Measurements from ENCODE around the gene SLC12A4.

SLC12A4 gene

DNA sequence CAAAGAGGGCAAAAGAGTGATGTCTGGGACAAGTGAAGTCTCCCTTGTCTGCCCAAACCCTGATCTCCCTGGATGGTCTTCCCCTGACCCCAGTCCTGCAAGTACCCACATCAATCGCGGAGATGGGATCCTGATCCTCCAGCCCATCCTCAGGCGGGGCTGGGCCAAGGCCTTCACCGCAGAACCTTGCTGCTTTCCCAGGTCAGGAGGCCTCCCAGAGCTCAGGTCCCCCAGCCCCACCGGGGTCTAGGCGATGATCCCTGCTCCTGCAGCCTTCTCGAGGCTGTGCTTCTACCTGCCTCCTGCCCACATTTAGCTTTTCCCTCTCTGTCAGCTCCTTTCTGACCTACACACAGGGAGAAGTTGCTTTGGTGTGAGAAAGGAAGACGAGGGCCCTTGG is 6.3 kb downstream of the SLC12A4 start:
- DNase-seq, result no peak

DNA sequence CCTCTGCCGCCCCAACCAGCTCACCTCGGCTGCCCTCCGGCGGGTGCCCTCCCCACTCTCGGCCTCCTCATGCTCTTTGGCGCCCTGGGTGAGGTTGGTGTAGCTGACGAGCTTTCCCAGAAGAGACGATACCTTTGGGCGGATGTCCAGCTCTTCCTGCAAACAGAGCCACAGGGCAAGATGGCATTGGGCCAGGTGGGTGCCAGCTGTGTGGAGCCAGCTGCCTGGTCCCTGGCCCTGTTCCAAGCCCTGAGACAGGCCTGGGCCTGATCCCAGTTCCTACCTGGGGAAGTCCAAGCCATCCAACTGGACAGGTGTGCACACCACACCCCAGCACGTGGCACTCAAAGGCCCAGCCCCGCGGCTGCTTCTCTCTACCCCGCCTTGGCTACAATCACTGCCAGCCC is 6.9 kb downstream of the SLC12A4 start:
- DNase-seq, result peak; percentile 90

DNA sequence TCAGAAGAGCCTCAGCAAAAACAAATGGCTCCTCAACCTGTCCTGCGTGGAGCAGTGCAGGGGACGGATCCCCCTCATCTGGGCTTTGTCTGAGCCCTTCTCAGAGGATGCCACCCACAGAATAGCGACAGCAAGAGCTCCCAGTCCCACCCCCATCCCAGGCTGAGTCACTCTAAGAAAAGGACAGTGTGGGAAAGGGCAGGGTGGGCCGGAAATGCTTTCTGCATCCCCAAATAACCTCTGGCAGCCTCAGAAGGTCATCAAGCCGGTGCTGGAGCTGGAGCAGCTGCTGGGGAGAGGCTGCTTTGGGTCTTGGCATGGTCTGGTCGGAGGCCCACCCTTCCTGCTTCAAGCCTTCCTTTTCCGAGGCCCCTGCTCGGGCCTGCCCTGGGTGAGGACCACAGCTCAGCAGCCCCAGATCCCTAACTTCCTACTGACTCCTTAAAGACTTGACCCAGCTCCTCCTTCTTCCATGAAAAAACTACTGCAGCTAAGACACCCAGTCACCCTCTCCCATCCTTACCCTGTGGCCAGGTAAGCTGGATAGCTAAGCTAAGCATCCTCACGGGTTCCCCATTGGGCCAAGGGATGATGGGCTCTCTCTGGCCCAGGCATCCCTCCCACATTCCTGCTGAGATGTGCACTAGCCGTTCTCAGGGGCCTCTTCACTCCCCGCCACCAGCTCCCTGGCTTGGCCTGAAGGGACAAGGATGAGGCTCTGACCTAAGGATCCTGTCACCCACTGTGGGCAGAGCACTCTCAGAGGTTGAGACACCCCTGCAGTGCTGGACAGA is 8.7 kb downstream of the SLC12A4 start:
- DNase-seq, result no peak

DNA sequence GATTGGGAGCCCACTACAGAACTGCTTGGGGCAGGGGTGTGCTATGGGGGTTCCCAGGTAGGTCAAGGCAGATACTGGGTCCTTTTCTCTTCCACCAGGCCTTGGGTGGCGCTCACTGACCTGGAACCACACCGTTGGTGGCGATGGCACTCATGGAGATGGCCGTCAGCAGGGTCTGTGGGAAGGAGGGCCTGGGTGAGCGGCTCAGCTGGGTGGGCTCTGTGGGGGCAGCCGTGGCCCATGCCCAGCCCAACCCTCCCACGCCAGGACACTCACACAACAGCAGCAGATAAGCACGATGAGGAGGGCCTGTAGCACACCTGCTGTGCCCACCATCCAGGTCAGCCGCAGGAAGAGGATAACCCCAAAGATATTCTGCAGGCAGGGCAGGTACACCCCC is 10.8 kb downstream of the SLC12A4 start:
- no peak for DNase-seq

DNA sequence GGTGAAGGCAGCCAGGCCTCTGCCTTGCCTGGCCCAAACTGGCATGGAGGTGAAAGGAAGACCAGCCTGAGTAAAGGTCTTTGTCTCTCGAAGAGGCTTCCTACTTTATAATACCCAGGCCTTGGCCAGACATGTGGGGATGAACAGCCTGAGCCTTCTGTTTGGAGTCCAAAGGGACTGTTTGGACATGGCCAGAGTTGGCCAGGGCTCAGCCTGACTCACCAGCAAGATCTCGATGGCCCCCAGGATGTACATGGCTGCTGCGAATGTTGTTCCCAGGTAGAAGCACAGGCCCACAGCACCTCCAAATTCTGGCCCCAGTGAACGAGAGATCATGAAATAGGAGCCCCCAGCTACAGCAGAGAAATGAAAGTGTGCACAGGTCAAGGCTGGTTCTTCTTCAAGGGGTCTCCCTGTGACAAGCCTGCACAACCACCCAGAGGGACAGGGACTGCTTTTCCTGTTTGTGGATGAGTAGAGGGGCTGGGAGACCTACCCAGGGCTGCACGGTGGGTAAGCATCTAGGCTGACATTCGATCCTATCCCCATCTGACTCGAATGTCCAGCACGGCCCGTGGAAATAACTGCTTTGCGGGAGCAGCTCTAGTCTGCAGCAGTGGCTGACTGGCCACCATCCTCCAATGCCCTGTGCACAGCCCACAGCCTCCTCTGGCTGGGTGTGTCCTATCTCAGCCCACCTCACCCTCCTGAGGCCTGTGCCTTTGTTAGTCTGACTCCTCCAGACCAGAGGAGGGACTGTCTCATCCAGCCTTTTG is 13.8 kb downstream of the SLC12A4 start:
- DNase-seq, result no peak

DNA sequence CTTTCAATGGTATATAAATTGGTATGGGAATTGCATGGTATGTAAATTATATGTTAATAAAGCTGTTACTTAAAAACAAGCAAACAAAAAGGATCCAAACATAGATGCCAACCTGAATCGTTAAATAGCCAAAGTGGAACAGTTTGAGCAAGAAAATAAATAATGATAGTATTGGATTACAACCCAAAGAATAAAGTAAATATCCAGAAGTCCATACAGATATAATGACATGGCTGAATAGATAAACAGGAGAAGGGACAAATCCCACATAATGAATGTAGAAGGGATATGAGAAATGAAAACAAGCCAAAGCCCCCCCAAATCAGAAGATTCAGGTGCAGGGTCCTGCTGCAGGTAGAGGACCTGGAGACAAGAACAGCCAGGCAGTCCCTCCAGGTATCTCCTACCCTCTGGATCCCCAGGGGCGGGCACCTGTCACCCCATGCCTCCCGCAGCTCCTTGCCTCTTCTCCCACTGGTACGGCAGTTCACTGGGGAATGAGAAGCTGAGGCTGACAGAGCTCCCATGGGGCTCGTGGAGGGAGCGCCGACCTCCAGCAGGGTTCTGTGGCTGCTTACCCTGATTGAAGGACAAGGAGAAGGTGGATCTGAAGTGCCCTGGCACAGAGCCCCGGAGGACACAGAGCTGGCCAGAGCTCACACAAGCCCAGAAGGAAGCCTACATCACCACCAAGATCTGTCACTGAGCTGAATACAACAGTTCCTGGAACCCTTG is 14.6 kb downstream of the SLC12A4 start:
- DNase-seq, result no peak

DNA sequence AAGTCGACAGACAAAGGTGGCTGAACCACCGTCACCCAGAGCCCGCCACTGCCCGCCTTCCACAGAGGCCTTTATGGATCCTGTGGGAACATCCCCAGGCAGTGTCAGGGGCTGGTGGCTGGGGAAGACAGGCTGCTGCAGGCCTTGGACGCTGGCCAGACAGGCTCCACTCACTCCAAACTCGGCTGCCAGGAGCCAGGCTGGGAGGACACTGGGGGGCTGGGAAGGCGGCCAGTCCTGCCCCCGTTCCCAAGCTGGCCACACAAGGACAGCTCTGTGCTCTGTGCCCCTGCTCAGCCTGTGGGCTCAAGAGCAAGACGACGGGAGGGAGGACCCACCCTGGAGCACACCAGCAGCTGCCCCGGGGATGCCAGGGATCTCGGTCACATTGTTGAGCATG is 17.0 kb downstream of the SLC12A4 start:
- no peak for DNase-seq

DNA sequence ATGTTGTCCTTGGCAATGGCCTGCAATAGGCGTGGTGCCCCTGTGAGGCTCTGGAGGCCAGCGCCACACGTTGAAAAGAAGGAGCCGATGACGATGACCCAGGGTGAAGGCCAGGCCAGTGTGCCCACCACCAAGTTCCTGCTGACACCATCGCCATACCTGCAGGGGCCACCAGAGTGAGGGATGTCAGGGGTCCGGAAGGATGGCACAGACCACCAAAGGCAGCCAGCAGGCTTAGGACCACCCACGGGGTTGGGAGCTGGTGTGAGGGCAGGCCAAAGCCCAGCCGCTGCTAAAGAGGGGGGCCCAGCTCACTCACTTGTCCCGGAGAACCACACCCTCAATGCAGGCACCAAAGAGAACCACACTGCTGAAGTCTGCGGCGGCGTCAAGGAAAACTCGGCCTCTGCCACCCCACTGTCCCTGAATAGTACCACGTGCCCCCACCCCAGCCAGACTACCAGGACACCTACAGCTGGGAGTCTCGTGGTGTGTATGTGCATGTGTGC is 18.0 kb downstream of the SLC12A4 start:
- no peak for DNase-seq

DNA sequence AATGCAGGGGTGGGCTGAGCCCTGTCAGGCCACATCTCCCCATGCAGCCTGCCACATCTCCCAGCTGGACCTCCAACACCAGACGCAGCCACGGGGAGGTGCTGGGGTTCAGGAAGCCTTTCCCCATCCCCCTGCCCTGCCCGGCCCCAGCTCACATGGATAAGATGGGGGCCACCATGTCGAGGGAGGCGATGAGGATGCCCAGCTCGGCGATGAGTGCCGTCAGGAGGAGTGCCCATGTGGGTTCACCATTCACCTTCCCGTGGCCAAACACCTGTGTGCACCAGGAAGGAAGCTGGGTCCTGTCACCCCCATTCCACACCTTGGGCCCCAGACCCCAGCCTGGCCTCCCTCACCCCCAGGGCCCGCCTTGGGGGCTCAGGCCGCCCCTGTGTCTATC is 18.8 kb downstream of the SLC12A4 start:
- DNase-seq, result no peak

DNA sequence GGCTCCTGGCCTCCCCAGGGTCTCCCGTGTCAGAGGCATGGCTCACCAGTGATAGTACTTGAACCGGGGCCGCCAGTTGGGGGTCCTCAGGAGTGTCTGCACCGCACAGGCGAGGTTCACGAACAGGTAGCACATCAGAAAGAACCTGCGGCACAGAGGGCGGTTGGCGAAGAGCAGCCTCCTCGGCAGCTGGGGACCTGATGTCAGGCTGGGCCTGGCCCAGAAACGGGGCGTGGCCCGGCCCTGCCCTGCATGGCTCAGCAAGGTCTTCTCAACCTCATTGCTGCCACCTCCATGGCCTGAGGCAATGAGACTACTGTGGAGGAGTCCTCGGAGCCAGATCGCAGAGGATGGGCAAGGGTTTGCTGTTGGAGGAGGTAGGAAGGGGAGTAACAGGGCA is 20.4 kb downstream of the SLC12A4 start:
- no peak for DNase-seq

DNA sequence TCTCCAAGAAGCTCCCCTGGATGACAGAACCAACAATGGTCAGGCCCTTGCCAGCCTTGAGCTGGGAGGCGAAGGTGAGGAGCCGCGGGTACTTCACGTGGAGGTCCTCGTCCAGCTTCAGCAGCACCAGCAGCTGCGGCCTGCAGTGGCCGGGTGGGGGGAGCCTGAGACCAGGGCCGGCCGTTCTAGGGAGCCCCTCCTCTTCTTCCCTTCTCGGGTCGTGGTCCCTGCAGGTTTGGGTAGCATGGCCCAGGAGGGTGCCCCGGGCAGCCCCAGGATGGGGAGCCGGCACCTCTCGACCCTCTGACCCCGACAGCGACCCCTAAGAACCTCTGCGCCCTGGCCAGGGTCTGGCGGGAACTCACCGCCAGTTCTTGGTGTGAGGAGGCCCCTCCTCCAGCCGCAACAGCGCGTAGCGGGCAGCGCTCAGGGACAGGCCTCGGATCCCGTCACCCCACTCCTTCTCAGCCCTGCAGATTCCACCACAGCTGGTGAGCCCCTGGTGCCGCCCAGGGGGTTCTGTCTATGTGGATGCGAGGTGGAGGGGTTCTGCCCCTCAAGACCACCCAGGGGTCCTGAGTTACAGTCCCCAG is 21.4 kb downstream of the SLC12A4 start:
- no peak for DNase-seq

DNA sequence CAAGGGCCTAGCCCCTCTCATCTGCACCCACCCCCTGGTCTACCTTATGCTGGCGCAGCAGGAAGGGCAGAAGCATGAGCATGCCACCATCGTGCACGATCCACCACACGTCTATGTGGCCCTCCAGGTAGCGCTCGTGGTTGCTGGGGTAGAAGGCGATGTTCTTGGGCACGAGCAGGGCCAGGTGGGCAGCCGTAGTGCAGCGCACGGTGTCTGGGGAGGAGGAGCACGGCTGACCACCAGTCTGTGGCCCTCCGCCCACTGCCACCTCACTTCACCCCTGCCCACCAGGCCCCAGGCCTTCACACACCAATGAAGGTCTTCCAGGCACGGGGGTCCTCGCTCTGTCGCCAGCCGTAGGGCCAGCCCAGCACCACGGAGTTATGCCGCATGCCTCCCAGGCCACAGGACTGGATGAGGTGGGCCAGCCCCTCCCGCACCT is 22.3 kb downstream of the SLC12A4 start:
- DNase-seq, result no peak

DNA sequence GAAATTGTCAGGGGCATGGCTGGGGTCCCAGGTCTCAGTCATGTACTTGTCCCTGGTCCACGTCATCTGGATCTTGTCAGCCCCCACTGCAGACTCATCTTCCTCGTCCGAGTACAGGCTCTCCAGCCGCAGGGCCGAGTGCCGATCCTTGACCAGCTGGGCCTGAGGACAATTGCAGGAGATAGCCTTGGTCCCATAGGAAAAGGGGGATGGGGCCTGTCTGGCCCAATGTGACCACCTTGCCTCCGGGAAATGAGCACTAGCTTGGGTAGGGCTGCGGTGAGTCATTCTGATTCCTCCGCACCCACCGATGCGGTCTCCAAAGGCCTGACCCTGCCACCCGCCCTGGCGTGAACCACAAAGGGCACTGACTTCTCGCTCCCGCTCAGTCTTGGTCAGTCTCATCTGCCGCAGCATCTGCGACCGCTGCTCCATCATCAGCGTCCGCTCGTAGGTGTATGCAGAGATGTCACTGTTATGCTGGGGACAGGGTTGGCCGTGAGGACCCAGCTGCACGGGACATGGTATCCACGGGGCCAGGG is 23.0 kb downstream of the SLC12A4 start:
- DNase-seq, result no peak

DNA sequence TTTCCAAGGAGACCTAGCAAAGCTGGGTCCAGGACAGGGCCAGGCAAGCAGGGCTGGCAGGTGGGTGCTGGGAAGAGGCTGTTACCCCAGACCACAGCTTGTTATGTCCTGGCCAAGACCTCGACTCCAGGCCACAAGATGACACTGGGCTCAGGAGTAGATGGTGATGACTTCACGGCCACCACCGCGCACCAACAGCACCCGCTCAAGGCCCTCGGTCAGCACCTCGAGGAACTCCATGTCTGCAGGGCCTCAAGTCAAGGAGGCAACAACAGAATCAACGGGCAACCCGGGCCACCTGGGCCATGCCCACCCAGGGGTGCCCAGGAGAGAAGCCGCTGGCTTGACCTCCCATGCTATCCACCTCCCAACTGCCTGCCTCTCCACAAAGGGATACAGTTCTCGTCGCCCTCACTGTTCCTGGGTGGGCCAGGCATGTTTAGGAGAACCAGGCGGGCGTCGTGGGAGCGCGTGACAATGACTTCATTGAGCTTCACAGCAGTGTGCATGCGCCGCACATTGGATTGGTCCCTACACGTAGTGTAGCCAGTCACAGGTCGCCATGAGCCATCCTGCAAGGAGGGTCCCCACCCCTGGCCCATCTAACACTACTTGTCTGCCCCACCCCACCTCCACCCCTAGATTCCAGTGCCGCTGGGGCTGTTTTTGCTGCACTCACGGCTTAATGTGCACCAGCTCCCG is 23.6 kb downstream of the SLC12A4 start:
- no peak for DNase-seq

DNA sequence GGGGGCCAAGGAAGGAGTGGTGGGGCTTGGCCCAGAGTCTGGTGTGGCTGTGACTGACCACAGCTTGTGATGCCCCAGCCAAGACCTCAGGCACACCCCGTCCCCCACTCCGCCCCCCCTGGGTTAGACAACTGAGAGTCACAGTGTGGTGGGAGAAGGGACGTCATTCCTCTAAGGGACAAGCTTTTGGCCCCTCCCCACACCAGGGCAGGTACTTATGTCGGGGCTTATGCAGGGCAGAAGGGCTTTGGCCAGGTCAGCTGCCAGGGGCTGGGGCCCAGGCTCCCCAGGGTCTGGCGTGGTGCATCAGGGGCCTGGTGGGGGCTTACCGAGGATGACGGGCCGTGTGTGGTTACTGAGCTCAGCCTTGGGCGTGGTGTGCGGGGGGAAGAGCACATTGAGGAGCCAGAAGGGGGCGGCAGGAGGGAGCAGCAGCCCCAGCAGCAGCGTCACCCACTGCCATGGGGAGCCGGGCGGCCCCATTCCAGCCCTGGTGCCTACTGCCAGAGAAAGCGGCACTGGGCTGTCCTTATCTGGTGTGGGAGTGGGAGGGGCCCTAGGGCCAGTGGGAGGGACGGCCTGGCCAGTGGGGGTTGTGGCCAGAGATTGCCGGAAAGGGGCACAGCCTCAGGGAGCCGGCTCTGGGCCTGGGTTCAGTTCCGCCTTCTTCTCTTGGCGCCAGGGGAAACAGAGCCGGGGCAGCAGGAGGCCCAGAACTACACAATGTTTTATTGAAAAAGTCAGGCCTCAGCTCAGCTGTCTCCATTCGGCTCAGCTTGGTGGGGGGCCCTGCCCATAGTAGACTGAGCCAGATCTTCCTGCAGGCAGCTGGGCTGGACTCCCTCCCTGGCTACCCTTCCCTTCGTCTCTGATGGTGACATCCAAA is 24.6 kb downstream of the SLC12A4 start, which contains the start of gene LCAT:
TSS of gene LCAT (minus strand) at position 502 of the 886 bp plus-strand sequence. CDS start at position 483, 19 bp downstream.
- no peak for DNase-seq

DNA sequence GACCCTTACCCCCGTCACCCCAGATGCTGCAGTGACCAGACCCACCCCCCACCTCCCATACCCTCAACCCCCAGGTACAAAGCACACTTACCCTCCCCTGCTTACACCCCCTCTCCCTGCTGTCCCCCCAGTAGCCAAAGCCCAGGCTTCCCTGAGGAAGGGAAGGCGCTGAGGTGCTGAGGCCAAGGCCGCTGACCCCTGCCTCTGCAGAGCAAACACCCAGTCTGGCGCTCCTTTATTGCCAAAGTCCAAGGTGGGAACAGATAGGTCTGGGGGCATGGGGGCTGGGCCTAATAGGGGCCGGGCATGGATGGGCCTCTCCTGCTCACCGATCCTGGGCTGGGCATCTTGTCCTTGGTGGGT is 25.2 kb downstream of the SLC12A4 start:
- no peak for DNase-seq

DNA sequence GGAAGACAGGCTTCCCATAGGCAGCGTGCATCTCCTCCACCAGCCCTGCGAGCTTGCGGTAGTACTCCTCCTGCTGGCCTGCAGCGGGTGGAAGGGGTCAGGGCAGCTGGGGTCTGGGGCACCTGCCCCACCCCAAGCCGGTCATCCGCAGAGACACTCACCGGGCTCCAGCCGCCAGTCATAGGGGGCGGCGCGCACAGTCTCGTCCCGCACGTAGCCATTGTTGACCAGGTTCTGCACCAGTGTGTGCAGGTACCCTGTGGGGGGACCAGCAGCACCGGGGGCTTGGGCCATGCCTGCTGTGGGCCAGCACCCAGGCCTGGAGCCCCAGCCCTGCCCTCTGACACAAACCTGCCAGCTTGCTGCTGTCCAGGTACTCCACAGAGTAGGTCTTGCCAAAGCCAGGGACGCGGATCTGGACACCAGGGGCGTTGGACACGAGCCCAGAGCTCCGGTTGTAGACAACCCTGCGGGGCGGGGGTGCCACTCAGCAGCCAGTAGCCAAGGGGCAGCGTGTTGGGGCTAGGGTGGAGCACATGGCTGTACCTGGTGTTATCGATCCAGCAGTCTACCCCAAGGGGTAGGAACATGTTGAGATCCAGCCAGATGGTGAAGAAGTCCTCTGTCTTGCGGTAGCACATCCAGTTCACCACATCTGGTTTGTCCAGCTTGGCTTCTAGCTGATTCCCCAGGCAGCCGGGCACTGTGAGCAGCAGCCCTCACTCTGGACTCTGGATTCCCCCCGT is 25.8 kb downstream of the SLC12A4 start:
- DNase-seq, result no peak

DNA sequence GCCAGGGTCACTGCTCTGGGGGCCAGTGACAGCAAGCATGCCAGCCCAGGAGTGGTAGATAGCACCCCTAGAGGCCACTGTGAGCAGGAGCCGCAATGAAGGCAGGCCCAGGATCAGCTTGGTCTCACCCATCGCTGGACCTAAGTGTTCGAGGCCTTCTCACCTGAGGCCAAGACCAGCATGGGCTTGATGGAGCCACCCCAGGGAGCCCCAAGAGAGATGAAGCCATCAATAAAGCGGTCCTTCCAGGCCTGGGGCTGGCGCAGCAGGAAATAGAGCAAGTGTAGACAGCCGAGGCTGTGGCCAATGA is 26.3 kb downstream of the SLC12A4 start:
- DNase-seq, result no peak

DNA sequence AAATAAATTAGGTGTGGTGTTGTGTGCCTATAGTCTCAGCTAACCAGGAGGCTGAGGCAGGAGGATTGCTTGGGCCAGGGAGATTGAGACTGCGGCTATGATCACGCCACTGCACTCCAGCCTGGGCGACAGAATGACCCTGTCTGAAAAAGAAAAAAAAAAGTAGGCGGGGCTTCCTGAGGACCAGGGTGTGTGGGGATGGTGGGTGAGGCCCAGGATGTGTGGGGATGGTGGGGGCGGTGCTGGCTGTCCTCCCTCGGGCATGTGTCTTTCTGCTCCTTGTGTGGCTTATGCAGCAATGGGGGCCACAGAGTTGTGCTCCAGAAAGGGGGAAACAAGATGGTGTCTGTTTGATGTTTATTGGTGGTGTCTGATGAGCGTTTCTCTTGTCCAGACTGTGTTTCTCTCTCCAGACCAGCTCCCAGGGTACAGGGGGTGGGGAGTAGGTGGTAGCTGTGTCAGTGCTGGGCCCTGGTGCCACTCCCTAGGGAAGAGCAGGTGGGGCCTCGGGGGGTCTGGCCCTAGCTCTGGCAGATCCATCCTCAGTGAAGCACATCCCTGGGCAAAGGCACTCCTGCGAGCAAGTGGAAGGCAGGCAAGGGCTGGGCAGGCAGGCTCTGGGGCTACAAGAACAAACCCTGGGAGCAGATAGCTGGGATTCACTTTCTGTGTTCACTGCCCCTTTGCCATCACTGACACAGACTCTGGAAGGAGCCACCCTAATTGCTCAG is 26.8 kb downstream of the SLC12A4 start:
- no peak for DNase-seq
